Mononuclear cell (primary cell): Measurements from ENCODE around the gene P4HB. TPM values are rescaled to one million over a fixed set of nuclear protein-coding genes. Genes with fewer than 3 reads are reported as not detected.

Experiments used
- H3K27me3 ChIP-seq: 2 replicates; pipeline ENCODE4 v1.6.0; 2011; ENCODE audit warnings: low read length, control low read depth; ENCODE audit not compliant: insufficient read depth
- H3K4me1 ChIP-seq: 2 replicates; pipeline ENCODE4 v1.5.1; 2011; ENCODE audit warnings: mild to moderate bottlenecking, low read length, control low read depth; ENCODE audit not compliant: insufficient read depth
- H3K4me3 ChIP-seq: 2 replicates; pipeline ENCODE4 v1.5.1; 2011; ENCODE audit warnings: mild to moderate bottlenecking, low read length, moderate library complexity
- H3K9me3 ChIP-seq: 2 replicates; pipeline ENCODE4 v1.5.1; 2011; ENCODE audit warnings: low read depth, mild to moderate bottlenecking, control low read depth, low read length
- total RNA-seq: library from RNA; depleted of rRNA; stranded (reverse); fragments of >200 nt; gene quantifications from one replicate; pipeline ENCODE4 v1.2.3, GENCODE V29; 2012

The P4HB gene
- total RNA-seq, 1 donor: 239 TPM

DNA sequence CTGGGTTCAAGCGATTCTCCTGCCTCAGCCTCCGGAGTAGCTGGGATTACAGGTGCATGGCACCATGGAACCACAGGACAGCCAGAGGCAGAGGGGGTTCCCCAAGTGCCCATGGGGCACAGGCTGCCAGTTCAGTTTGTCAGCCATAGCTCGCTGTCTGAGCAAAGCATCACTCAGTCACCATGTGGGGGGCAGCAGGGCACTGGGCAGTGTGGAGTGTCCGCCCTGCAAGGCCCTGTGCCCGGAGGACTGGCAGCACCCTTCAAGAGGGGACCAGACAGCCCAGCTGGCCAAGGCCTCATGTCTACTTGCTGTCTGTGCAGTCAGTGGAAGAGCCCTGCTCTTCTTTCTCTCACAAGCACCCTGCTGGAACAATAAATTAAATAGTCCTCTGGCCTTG, 24.6 kb upstream of the P4HB start:
- peaks cover 4% of the 10 kb centered on the region for H3K4me1 ChIP-seq
- no peak overlapping the region for H3K4me3 ChIP-seq
- H3K27me3 ChIP-seq: no peaks in the 10 kb centered on the region
- H3K9me3 ChIP-seq: no peaks in the 10 kb centered on the region

DNA sequence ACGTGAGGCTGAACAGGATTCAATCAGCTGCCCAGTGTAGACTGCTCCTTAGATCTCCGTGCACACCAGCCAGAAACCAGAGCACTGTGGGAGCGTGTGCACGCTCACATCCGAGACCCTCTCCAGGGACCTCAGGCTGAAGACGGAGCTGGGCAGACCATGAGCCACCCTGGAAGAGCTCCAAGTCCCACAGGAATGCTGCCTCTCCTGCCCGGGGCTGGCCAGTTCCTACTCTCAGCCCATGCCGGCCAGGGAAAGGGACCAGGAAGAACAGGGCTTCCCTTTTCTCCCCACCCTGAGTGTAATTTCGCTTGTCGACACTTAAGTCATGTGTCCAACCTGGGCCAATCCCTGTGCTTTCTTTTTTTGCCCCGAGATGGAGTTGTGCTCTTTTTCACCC, 24.2 kb upstream of the P4HB start:
- Histone ChIP-seq H3K9me3 (no peaks in the 10 kb centered on the region), H3K4me1 (no peaks in the 10 kb centered on the region)

DNA sequence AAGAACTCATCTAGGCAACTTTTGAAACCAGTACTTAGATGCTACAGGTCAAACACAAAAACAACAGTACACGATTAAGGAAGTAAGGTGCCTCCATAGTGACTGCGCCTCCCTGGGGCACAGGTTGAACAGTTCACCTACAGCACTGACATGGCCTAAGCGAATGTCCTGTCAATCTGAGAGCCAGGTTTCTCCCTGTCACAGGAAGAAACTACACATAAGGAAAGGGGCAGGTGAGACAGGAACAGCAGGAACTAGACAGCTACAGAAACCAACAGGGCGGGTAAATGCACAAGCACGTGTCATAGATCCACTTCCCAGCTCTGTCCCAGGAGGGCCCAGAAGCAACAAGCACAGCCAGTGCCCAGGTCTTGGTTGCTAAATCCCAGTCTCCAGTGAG, 18.8 kb upstream of the P4HB start:
- no peak overlapping the region for H3K4me3 ChIP-seq
- no peaks in the 10 kb centered on the region for H3K4me1 ChIP-seq
- no peaks in the 10 kb centered on the region for H3K27me3 ChIP-seq
- no peaks in the 10 kb centered on the region for H3K9me3 ChIP-seq

More for the DNA sequence above, 24.2 kb upstream of the P4HB start:
- Histone ChIP-seq H3K4me3 (no peak overlapping the region), H3K27me3 (no peaks in the 10 kb centered on the region)

DNA sequence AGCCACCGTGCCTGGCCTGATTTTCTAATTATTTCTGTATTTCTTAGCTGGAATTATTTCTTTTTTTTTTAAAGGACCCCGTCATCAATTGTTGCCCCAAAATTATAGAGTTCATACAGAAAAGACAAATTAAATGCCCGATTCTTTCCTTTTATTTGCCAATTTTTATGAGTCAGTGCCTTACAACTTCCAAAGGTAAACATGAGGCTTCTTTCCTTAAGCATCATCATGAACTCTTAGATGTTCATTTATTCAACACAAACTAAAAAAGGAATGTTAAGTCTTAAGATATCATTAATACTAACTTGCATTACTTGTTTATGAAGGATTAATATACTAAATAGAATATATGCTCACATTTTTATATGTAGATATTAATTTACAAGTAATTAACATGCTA, 18.0 kb upstream of the P4HB start:
- Histone ChIP-seq H3K4me3 (no peak overlapping the region), H3K4me1 (no peaks in the 10 kb centered on the region), H3K27me3 (no peaks in the 10 kb centered on the region), H3K9me3 (no peaks in the 10 kb centered on the region)

DNA sequence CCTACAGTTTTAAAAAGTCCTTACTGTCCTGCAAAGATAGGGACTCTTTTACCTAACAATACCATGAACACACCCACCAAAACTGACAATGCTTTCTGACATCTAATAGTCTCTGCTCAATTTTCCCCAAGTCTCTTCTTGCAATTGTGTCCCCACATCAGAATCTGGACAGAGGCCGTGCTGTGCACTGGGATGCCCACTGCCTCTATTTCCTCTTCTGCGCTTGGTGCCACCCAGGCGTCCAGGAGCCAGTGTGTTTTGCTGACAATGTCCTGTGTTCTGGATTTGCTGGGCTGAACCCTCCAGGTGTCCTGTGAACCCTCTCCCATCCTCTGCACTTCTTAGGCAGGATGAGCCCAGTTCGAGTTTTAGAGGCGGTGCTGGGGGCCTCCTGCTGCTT, 17.2 kb upstream of the P4HB start:
- no peak overlapping the region for H3K4me3 ChIP-seq
- no peaks in the 10 kb centered on the region for H3K27me3 ChIP-seq
- peaks cover 7% of the 10 kb centered on the region for H3K4me1 ChIP-seq
- H3K9me3 ChIP-seq: no peaks in the 10 kb centered on the region

DNA sequence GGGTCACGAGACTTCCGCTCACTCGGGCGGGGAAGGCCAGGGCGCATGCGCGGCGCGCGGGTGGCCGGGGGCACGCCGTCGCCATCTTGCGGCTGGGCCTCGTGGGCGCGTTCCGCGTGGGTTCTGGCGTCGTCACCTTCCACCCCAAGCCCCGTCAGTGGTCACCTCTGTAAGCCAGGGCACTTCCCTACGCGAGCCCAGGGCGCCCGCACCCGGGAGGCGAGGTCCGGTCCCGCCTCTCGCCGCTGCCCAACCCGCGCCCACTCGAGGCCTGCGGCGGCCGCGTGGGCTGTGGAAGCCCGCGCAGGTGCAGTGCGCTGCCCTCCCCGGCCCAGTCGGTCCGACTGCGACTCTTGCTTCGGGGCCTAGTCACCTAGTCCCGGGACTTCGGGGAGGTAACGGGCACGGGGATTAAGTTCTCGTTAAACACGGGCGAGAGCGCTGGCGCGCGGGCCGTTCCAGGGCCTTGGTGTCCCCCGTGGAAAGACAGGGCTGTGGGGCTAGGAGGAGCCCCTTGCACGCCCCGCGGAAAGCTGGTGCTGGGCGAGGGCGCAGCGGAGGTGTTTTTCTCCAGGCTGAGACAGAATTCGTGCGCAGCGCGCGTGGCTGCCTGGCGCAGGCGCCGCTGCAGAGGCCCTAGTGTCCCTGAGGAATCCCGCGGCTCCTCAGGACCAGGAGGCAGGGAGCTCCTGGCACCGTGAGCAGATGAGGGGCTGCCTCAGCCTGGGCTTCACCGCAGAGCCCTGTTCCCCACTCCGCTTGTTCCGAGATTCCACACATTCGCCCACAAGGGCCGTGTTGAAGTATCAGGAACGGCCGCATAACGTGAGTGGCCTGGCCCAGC, 11.3 kb upstream of the P4HB start:
- H3K4me3 ChIP-seq: peak overlapping the region; percentile 85
- H3K4me1 ChIP-seq: peaks cover 56% of the 10 kb centered on the region

DNA sequence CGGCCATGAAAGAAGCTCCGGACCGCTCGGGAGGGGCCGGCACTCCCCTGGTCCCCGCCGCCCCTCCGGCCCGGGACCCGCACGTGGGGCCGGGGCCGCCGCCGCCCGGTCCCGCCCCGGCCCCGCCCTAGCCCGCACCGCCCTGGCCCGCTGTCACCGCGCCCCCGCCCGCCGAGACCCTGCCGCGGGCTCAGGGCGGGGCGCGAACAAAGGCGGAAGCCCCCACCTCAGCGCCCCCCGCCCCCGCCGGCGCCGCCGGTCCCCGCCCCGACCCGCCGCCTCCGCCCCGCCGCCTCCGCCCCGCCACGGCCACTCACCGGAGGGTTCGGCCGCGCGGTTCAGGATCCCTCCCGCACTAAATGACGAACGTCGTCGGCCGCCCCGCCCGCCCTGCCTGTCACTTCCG, 10.6 kb upstream of the P4HB start, which contains the start of gene ARHGDIA:
Gene ARHGDIA, minus strand, starts transcription at position 357 of the 406 bp plus-strand sequence. CDS start 1,407 bp downstream, outside the sequence.
- no peaks in the 10 kb centered on the region for H3K9me3 ChIP-seq
- peak within 1 kb of the TSS; percentile 87 for H3K4me3 ChIP-seq
- peaks cover 61% of the 10 kb centered on the region for H3K4me1 ChIP-seq
- H3K27me3 ChIP-seq: no peaks in the 10 kb centered on the region

More for the DNA sequence above, 11.3 kb upstream of the P4HB start:
- Histone ChIP-seq H3K9me3 (no peaks in the 10 kb centered on the region), H3K27me3 (no peaks in the 10 kb centered on the region)

DNA sequence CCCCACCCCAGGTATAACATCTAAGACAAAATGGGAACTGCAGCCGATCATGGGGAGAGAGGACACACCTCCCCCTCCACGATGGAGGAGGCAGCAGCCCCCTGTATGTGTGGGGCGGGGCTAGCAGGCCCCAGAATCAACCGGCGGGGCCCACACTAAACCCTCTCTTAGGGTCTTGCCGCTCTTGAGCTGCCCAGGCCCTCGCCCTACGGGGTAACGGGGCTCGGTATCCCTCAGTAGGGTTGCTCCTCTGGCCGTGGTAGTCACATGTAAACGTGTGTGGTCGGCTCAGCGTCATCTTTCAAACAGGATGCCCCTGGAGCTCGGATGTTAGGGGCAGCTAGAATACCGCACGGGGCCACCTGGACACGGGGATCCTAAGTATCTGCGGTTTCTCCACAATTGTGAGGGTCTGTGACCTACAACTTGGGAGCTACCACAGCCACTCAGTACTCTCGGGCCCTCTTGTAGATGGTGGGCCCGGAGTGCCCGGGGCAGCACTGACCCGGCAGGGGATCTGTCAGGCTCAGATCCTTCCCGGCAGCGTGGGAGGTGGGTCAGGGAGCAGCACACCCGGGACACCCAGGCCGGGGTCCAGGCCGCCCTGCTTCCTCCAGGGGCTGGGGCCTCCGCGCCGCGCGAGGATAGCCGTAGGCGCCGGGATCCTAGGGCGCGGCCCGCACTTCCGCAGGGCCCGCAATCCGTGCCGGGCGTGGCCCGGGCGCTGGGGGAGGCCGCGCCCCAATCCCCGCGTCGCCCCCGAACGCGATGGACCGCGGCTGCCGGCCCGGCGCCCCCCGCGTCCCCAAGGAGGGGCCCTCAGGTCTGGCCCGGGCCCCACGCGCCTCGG, 10.0 kb upstream of the P4HB start:
- Histone ChIP-seq H3K27me3 (no peaks in the 10 kb centered on the region), H3K9me3 (no peaks in the 10 kb centered on the region), H3K4me3 (peak overlapping the region; percentile 87), H3K4me1 (peaks cover 61% of the 10 kb centered on the region)

DNA sequence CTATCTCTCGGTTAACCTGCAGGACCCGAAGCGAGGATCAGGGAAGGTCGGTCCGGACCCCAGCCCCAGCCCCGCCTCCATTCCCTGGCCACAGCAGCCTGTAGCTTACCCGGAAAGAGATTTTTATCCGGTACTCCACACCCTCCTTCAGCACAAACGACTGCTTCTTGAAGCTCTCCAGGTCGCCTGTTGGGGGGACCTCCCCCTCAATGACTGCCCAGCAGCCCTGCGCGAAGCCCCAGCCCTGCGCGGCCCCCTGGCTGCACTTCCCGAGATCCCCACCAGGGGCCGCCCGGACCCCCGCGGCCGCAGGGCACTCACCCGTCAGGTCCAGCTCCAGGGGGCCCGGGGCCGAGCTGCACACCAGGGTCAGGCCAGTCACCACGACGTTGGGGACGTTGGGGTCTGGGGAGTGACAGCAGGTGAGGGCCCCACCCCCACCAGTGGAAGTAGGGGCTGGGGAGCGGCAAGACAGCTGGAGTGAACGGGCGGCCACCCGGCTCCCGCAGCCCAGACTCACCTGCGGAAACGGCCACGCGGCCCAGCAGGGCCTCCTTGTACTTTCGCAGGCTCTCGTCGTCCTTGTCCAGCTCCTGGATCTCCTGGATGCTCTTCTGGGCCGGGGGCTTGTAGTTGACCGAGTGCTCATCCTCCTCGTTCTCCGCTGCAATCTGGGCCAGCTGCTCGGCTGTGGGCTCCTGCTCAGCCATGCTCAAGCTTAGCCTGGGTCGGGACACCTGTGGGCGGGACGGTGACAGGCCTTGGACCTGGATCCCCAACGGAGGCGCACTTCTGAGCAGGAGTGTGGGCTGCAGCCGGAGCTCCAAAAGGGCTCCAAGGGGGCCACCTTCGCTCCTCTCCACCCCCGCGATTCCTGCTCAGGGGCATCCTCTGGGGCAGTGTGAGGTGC, 9.1 kb upstream of the P4HB start:
- H3K4me3 ChIP-seq: peak overlapping the region; percentile 87
- H3K4me1 ChIP-seq: peaks cover 61% of the 10 kb centered on the region
- H3K9me3 ChIP-seq: no peaks in the 10 kb centered on the region
- H3K27me3 ChIP-seq: no peaks in the 10 kb centered on the region

- Histone ChIP-seq H3K27me3 (no peaks in the 10 kb centered on the region), H3K9me3 (no peaks in the 10 kb centered on the region), H3K4me1 (peaks cover 61% of the 10 kb centered on the region), H3K4me3 (no peak overlapping the region)
These were observed 8.4 kb upstream of the P4HB start for GRCh38 chr17:81868674-81869220.

- Histone ChIP-seq H3K4me1 (peaks cover 65% of the 10 kb centered on the region), H3K27me3 (no peaks in the 10 kb centered on the region), H3K4me3 (no peak overlapping the region), H3K9me3 (no peaks in the 10 kb centered on the region)
These were observed 7.8 kb upstream of the P4HB start for GRCh38 chr17:81867991-81868673.

DNA sequence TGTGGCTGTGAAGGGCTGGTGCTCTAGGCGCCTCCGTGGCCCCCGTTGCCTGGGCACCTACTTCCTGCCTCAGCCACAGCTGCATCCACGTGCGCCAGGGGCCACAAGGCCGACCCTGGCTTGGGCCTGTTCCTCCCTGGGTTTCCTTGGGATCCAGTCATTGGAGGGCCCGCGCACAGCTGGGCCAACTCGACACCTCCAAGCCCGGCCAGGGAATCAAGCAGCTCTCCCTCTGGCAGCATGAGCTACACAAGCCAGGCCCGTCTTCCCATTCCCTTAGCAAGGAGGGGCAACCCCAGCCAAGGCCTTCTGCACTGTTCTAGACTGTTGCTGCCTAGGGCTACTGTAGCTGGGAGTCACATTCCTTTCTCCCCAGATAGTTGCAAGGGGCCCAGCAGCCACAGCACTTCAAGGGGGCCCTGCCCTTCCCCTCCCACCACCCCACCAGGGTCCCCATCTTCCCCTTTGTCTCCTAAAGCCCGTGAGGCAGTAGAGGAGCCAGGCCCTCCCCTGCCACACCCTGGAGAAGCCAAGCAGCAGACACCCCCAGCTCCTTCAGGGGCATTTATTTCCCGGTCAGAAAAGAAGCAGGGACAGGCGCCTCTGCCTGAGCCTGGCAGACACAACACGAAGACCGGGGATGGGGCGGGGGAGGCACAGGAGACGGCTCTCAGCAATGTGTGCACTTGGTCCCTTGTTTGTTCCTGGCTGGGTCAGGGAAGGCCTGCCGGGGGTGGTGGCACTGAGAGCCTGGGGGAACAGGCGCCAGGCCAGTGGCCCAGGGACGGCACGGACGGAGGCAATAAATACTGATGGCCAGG, 7.0 kb upstream of the P4HB start:
- H3K4me1 ChIP-seq: peaks cover 64% of the 10 kb centered on the region
- no peaks in the 10 kb centered on the region for H3K27me3 ChIP-seq
- H3K4me3 ChIP-seq: no peak overlapping the region
- H3K9me3 ChIP-seq: no peaks in the 10 kb centered on the region

- Histone ChIP-seq H3K4me3 (no peak overlapping the region), H3K27me3 (no peaks in the 10 kb centered on the region), H3K4me1 (peaks cover 63% of the 10 kb centered on the region), H3K9me3 (no peaks in the 10 kb centered on the region)
These were observed 6.3 kb upstream of the P4HB start for GRCh38 chr17:81866440-81867169.
